ENCODE data around the gene TROAP. TPM values are rescaled to one million over a fixed set of nuclear protein-coding genes. Genes with fewer than 3 reads are reported as not detected.
"Not testable (repeated sequence)": the region's sequence is repeated elsewhere in the genome, so short reads cannot be mapped to it uniquely, and the experiment has no call there.

TROAP gene
- total and polyA plus RNA-seq, 2 donors, result 0.48 to 10.4 TPM

- Histone ChIP-seq H3K4me1 (ENCODE audit: insufficient read depth) (peaks cover 2% of the 10 kb centered on the region), H3K36me3 (ENCODE audit: insufficient read depth) (no peaks in the 10 kb centered on the region), H3K27ac (ENCODE audit: low read depth) (no peak overlapping the region), H3K4me3 (ENCODE audit: low read depth, low read length) (peak overlapping the region; percentile 71)
- no peak for DNase-seq (ENCODE audit: extremely low spot score)
- WGBS, result 23% methylated on average over 3 of the region's 3 CpGs
Measured at GRCh38 chr12:49368240-49368600, 45.2 kb downstream of the TROAP start.

DNA sequence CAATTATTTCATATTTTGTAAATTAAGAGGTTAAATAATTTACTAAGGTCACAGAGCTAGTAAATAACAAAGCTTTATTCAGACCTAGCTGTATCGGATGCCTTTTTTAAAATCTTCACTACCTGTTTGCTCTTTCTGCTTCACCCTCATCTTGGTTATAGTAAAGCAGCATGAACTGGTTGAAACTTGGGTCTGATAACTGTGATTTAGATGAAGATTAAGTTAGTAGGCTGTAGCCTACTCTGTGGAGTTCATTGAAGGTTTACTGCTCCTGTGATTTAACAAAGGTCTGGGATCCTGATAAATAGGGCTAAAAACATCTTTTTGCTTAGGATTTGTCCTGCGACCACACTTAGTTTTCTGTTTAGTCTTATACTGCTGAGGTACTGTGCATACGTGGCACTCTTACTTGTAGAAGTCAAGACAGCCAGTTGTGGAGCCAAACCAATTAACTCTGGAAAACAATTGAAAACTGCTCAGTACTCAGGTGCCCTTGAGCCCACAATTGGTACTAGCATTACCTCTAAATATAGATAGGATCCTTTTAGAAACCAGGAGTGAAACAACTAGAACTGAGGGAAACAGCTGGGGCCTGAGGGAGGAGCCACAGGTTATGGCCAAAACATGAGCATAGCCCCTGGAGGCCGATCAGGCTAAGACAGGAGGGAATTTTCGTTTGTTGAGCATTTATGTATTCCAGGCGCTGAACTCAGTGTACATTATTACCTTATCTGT lies 46.5 kb downstream of the TROAP start:
- Histone ChIP-seq H3K36me3 (ENCODE audit: insufficient read depth) (no peaks in the 10 kb centered on the region), H3K4me3 (ENCODE audit: low read depth, low read length) (no peak overlapping the region), H3K4me1 (ENCODE audit: insufficient read depth) (peaks cover 2% of the 10 kb centered on the region), H3K27ac (ENCODE audit: low read depth) (no peak overlapping the region)
- WGBS, result 33% methylated on average over 6 of the region's 6 CpGs
- DNase-seq (ENCODE audit: extremely low spot score), result no peak

- H3K4me1 ChIP-seq (ENCODE audit: insufficient read depth), result peaks cover 2% of the 10 kb centered on the region
- no peaks in the 10 kb centered on the region for H3K36me3 ChIP-seq (ENCODE audit: insufficient read depth)
- H3K27ac ChIP-seq (ENCODE audit: low read depth), result no peak overlapping the region
- 92% methylated on average over 6 of the region's 6 CpGs for WGBS
- no peak for DNase-seq (ENCODE audit: extremely low spot score)
- no peak overlapping the region for H3K4me3 ChIP-seq (ENCODE audit: low read depth, low read length)
Measured at GRCh38 chr12:49370539-49370938, 47.5 kb downstream of the TROAP start.

DNA sequence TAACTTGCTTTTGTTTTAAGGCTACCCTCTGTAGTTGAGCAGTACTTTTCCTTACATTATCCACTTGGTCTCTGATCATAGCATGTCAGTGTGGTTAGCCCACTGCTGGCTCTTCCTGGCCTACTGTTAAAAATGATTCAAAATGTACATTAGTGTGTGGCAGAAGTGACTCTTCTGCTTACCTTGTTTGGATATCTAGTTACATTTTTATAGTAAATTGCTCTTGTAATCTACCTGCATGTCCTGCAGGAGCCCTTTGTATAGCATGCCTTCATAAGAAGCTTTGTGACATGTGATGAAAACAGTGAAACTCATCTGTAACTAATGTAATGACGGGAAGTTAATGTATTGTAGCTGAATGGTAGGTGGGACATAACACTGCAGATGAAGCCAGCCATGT lies 52.4 kb downstream of the TROAP start:
- no peak overlapping the region for H3K27ac ChIP-seq (ENCODE audit: low read depth)
- no peaks in the 10 kb centered on the region for H3K36me3 ChIP-seq (ENCODE audit: insufficient read depth)
- no peak for DNase-seq (ENCODE audit: extremely low spot score)
- WGBS, result 89% methylated on average over 1 of the region's 1 CpG
- no peaks in the 10 kb centered on the region for H3K4me1 ChIP-seq (ENCODE audit: insufficient read depth)
- no peak overlapping the region for H3K4me3 ChIP-seq (ENCODE audit: low read depth, low read length)

DNA sequence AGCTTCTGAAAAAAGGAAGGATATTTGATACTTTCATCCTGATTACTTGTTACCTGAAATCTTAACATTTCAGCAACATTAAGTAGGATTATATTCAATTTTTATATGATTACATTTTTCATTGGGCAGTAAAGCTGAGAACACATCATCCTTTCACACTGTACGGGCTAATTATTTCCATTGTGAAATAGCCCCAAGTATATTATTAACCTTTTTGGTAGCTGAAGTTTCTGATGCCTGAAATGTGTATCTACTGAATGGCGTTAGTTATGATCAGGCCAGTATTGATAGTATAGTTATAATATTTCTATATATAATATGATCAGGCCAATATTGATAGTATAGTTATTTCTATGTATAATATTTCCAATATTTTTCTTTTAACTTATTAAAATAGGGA lies 54.3 kb downstream of the TROAP start:
- no peaks in the 10 kb centered on the region for H3K36me3 ChIP-seq (ENCODE audit: insufficient read depth)
- DNase-seq (ENCODE audit: extremely low spot score), result no peak
- H3K4me3 ChIP-seq (ENCODE audit: low read depth, low read length), result no peak overlapping the region
- H3K27ac ChIP-seq (ENCODE audit: low read depth), result no peak overlapping the region
- WGBS, result 91% methylated on average over 2 of the region's 2 CpGs
- no peaks in the 10 kb centered on the region for H3K4me1 ChIP-seq (ENCODE audit: insufficient read depth)

GRCh38 chr12:49380184-49380583 lies 57.1 kb downstream of the TROAP start:
- WGBS, result 88% methylated on average over 9 of the region's 9 CpGs
- H3K27ac ChIP-seq (ENCODE audit: low read depth); DNase-seq (ENCODE audit: extremely low spot score); H3K4me1 ChIP-seq (ENCODE audit: insufficient read depth); H3K4me3 ChIP-seq (ENCODE audit: low read depth, low read length); H3K36me3 ChIP-seq (ENCODE audit: insufficient read depth): not testable (repeated sequence)

Other genes with a start within 250 kb of the TROAP start
- gene DHH, start 228.5 kb upstream of the TROAP start, total RNA-seq, result 2.3 TPM
- gene DHH, start 228.5 kb upstream of the TROAP start, polyA plus RNA-seq, result 2.7 TPM
- 52.4 TPM for gene LMBR1L, start 212.4 kb upstream of the TROAP start, total RNA-seq
- 53.9 TPM for gene LMBR1L, start 212.4 kb upstream of the TROAP start, polyA plus RNA-seq
- gene TUBA1B, start 191.9 kb upstream of the TROAP start, total RNA-seq, result 941 TPM
- 999 TPM for gene TUBA1B, start 191.9 kb upstream of the TROAP start, polyA plus RNA-seq
- gene TUBA1A, start 134.2 kb upstream of the TROAP start, total RNA-seq, result 645 TPM
- gene TUBA1A, start 134.2 kb upstream of the TROAP start, polyA plus RNA-seq, result 683 TPM
- gene TUBA1C, start 58.2 kb upstream of the TROAP start, total RNA-seq, result 62.8 TPM
- gene TUBA1C, start 58.2 kb upstream of the TROAP start, polyA plus RNA-seq, result 248 TPM
- gene PRPH, start 28.1 kb upstream of the TROAP start, total RNA-seq, result 9.1 TPM
- gene PRPH, start 28.1 kb upstream of the TROAP start, polyA plus RNA-seq, result 24.8 TPM
- gene C1QL4, start 13.9 kb downstream of the TROAP start, total RNA-seq, result not detected
- not detected for gene C1QL4, start 13.9 kb downstream of the TROAP start, polyA plus RNA-seq
- 1.0 TPM for gene DNAJC22, start 23.6 kb downstream of the TROAP start, total RNA-seq
- gene DNAJC22, start 23.6 kb downstream of the TROAP start, polyA plus RNA-seq, result 0.03 TPM
- 52.8 TPM for gene SPATS2, start 44.2 kb downstream of the TROAP start, total RNA-seq
- gene SPATS2, start 44.2 kb downstream of the TROAP start, polyA plus RNA-seq, result 11.5 TPM
- gene KCNH3, start 215.8 kb downstream of the TROAP start, total RNA-seq, result 0.58 TPM
- 0.28 TPM for gene KCNH3, start 215.8 kb downstream of the TROAP start, polyA plus RNA-seq
- gene MCRS1, start 244.9 kb downstream of the TROAP start, total RNA-seq, result 23.0 TPM
- gene MCRS1, start 244.9 kb downstream of the TROAP start, polyA plus RNA-seq, result 48.3 TPM